GM12878 (cell line): ENCODE data around the gene POLG. TPM values are rescaled to one million over a fixed set of nuclear protein-coding genes. Genes with fewer than 3 reads are reported as not detected.

Experiments
- ATAC-seq: fragments of 200-7000 bp; cut with Tn5 transposase; 3 replicates; pipeline ENCODE4 v1.9.1; 2020; ENCODE audit warnings: mild to moderate bottlenecking, moderate library complexity
- BruUV-seq: library from RNA; stranded (reverse); fragments of 400-500 nt; replicated peaks from 2 replicates; lab custom pipeline; 2021; lab: Mats Ljungman, UMichigan
- CTCF ChIA-PET: fragments of 300-600 bp; sonication (Branson Sonifier 250); formaldehyde crosslinking; extraction: SDS; loops from one replicate; lab custom pipeline; 2021; ENCODE audit warnings: inconsistent platforms; lab: Yijun Ruan, JAX
- POLR2A ChIA-PET: fragments of 350-600 bp; formaldehyde crosslinking; extraction: SDS; loops from one replicate; lab custom pipeline; 2021; ENCODE audit warnings: inconsistent platforms; lab: Charles Lee
- RAD21 ChIA-PET: fragments of 300-600 bp; sonication (Branson Sonifier 250); formaldehyde crosslinking; loops from one replicate; lab custom pipeline; 2023; ENCODE audit warnings: antibody characterized with exemption; ENCODE audit not compliant: unreplicated experiment; lab: Charles Lee
- SMC1A ChIA-PET: fragments of 300-600 bp; sonication (Branson Sonifier 250); formaldehyde crosslinking; loops from one replicate; lab custom pipeline; 2023; ENCODE audit not compliant: unreplicated experiment, uncharacterized antibody; lab: Charles Lee
- DNase-seq: peaks from one replicate; pipeline ENCODE4 v3.0.0-alpha.2; 2011; ENCODE audit warnings: low read depth, low spot score
- FAIRE-seq: peaks from 3 replicates; lab custom pipeline; 2011; peaks lifted over from hg19 to GRCh38; lab: Jason Lieb, UNC
- H2AFZ ChIP-seq: 2 replicates; pipeline ENCODE4 v1.6.0; 2011; ENCODE audit warnings: low read depth, low read length, control low read depth; ENCODE audit not compliant: control insufficient read depth
- H3K27ac ChIP-seq: 2 replicates; pipeline ENCODE4 v1.5.1; 2011; ENCODE audit warnings: control low read depth; ENCODE audit not compliant: control insufficient read depth, insufficient read depth
- H3K27me3 ChIP-seq, 2 experiments: replicated peaks in 1 of 2; 2 replicates each; pipeline versions ENCODE4 v1.6.0 to v1.6.1; 2011; ENCODE audit warnings: low read length in 1 of 2; ENCODE audit not compliant: control insufficient read depth in 2 of 2, insufficient read depth in 2 of 2
- H3K36me3 ChIP-seq, 2 experiments: 2 replicates each; pipeline ENCODE4 v1.5.1; 2011; ENCODE audit warnings: low read length in 1 of 2; ENCODE audit not compliant: control insufficient read depth in 2 of 2, insufficient read depth in 2 of 2
- H3K4me1 ChIP-seq: 2 replicates; pipeline ENCODE4 v1.6.1; 2011; ENCODE audit warnings: mild to moderate bottlenecking, low read length, moderate library complexity, mixed read lengths; ENCODE audit not compliant: control insufficient read depth, insufficient read depth
- H3K4me2 ChIP-seq: 2 replicates; pipeline ENCODE4 v1.6.0; 2011; ENCODE audit warnings: control low read depth; ENCODE audit not compliant: control insufficient read depth, insufficient read depth
- H3K4me3 ChIP-seq: fragments of 200-600 bp; sonication (generic); 2 replicates; pipeline ENCODE4 v1.5.1; 2016
- H3K79me2 ChIP-seq: 2 replicates; pipeline ENCODE4 v1.6.0; 2011; ENCODE audit warnings: low read length; ENCODE audit not compliant: control insufficient read depth, insufficient read depth
- H3K9ac ChIP-seq: 2 replicates; pipeline ENCODE4 v1.8.0; 2011; ENCODE audit warnings: low read length, control low read depth, mixed read lengths; ENCODE audit not compliant: control insufficient read depth, insufficient read depth
- H3K9me3 ChIP-seq: replicated peaks from 3 replicates; pipeline ENCODE4 v1.5.1; 2011; ENCODE audit warnings: mild to moderate bottlenecking, low read length; ENCODE audit not compliant: control insufficient read depth, insufficient read depth
- H4K20me1 ChIP-seq: 2 replicates; pipeline ENCODE4 v1.6.0; 2011; ENCODE audit not compliant: control insufficient read depth, insufficient read depth
- ASH2L ChIP-seq: fragments of 300-600, 200-600 bp; sonication (generic); IDR thresholded peaks from 2 replicates; pipeline ENCODE4 v1.6.1; 2017; ENCODE audit warnings: low read depth, mild to moderate bottlenecking, borderline replicate concordance
- ATF3 ChIP-seq: IDR thresholded peaks from 2 replicates; pipeline ENCODE4 v1.6.1; 2011; ENCODE audit warnings: low read depth, mild to moderate bottlenecking, low read length, moderate library complexity, borderline replicate concordance; ENCODE audit errors: extremely low read depth
- CBFB ChIP-seq: IDR thresholded peaks from 2 replicates; pipeline ENCODE4 v1.6.1; 2016; ENCODE audit warnings: antibody characterized with exemption, low read depth
- CHD2 ChIP-seq: IDR thresholded peaks from 2 replicates; pipeline ENCODE4 v1.6.1; 2011; ENCODE audit warnings: low read depth, low read length, improper control_type of control experiment, borderline replicate concordance
- HDAC6 ChIP-seq: fragments of 200-600 bp; sonication (generic); IDR thresholded peaks from one replicate; pipeline ENCODE4 v1.8.0; 2017; ENCODE audit warnings: antibody characterized with exemption; ENCODE audit not compliant: unreplicated experiment
- IKZF1 ChIP-seq: fragments of 450-650 bp; conservative IDR thresholded peaks from 2 replicates; pipeline ENCODE4 v1.6.1; 2017; ENCODE audit warnings: antibody characterized with exemption, mild to moderate bottlenecking
- MYB ChIP-seq: fragments of 150-350 bp; IDR thresholded peaks from 2 replicates; pipeline ENCODE4 v1.6.1; 2014; ENCODE audit warnings: mild to moderate bottlenecking, low read depth, low read length, borderline replicate concordance
- PRDM15 ChIP-seq: fragments of 450-650 bp; formaldehyde crosslinking; IDR thresholded peaks from 2 replicates; pipeline ENCODE4 v1.4.0; 2020; ENCODE audit warnings: mild to moderate bottlenecking, moderate library complexity
- RAD21 ChIP-seq: IDR thresholded peaks from 2 replicates; pipeline ENCODE4 v1.6.1; 2011; ENCODE audit warnings: mild to moderate bottlenecking, low read depth, low read length, moderate library complexity; ENCODE audit not compliant: insufficient read depth
- TARDBP ChIP-seq: IDR thresholded peaks from 2 replicates; pipeline ENCODE4 v1.6.1; 2016; ENCODE audit warnings: borderline replicate concordance
- WRNIP1 ChIP-seq: IDR thresholded peaks from 2 replicates; pipeline ENCODE4 v1.6.1; 2011; ENCODE audit warnings: low read depth, low read length, improper control_type of control experiment, borderline replicate concordance
- ZNF384 ChIP-seq: IDR thresholded peaks from 2 replicates; pipeline ENCODE4 v1.6.1; 2012; ENCODE audit warnings: low read depth, mild to moderate bottlenecking, low read length, improper control_type of control experiment, borderline replicate concordance
- ZNF622 ChIP-seq: fragments of 450-650 bp; IDR thresholded peaks from 2 replicates; pipeline ENCODE4 v1.6.1; 2017; ENCODE audit warnings: mild to moderate bottlenecking, inconsistent platforms
- WGBS: methylation state at CpG from one replicate; pipeline ENCODE4 v1.1.6; 2016; ENCODE audit warnings: low lambda C conversion rate; ENCODE audit not compliant: insufficient replicate concordance, insufficient coverage; ENCODE audit errors: missing lambda C conversion rate; 5-methylcytosine and 5-hydroxymethylcytosine counted together
- in situ Hi-C: fragments of 300-500 bp; cut with MboI; formaldehyde crosslinking; loops from 9 replicates; pipeline ENCODE4 v1.14.3; 2018; ENCODE audit warnings: mixed read lengths
- intact Hi-C: fragments of 100-400 bp; cut with micrococcal nuclease; formaldehyde crosslinking; loops from one replicate; pipeline ENCODE4 v1.14.2; 2022; ENCODE audit not compliant: unreplicated experiment
- polyA plus RNA-seq, 11 experiments: library from polyadenylated mRNA; depleted of rRNA in 4 of 11; unstranded in 6 of 11; stranded (reverse) in 5 of 11; fragments of >200 nt; fragmentation: Nextera tagmentation in 4 of 11; fragmentation: Illumina TruSeq in 1 of 11; extraction: Ambion mirVana in 4 of 11; extraction: Trizol in 1 of 11; gene quantifications; 1 replicate in 1 of 11; 2 replicates in 10 of 11; pipeline versions ENCODE4 v1.2.1 to v1.2.3, GENCODE V29; 2011 to 2016; ENCODE audit warnings: inconsistent platforms in 2 of 11, missing spikeins in 2 of 11, low read depth in 1 of 11
- total RNA-seq, 4 experiments: library from RNA; depleted of rRNA in 3 of 4; stranded (reverse); fragments of >200 nt in 3 of 4; fragmentation: Illumina TruSeq in 1 of 4; extraction: Trizol in 1 of 4; gene quantifications; 2 replicates each; pipeline versions ENCODE4 v1.2.1 to v1.2.3, GENCODE V29; 2013 to 2021

The POLG gene
- total and polyA plus RNA-seq, 10 of the 15 experiments (the other 5 are each of a cell fraction or from before 2014, with no cell fraction given) = 14.8 to 71.1 (median 33.0) TPM

GRCh38 chr15:89346516-89347231, 12.1 kb upstream of the POLG start:
- intact Hi-C loops = no loop called here
- no TSS peak for BruUV-seq
- no peaks in the 10 kb centered on the region for H3K36me3 ChIP-seq
- no peak overlapping the region for H3K27ac ChIP-seq
- H3K9me3 ChIP-seq = no peaks in the 10 kb centered on the region
- no peak overlapping the region for H2AFZ ChIP-seq
- no peaks in the 10 kb centered on the region for H4K20me1 ChIP-seq
- DNase-seq (no peak), FAIRE-seq (no peak), ATAC-seq (no peak; the same call in 2 of the 3 replicates)
- H3K4me2 ChIP-seq = no peak overlapping the region
- POLR2A ChIA-PET = no interaction called here
- TF ChIP-seq RAD21 = no peak
- no peak for TF ChIP-seq CBFB
- TF ChIP-seq ZNF384 = no peak
- in situ Hi-C loops = no loop called here
- SMC1A ChIA-PET = interaction anchor here (0.8 kb wide), 1 partner anchor 62 kb away, joined by 3 read pairs; no protein-coding TSS in a partner anchor
- CTCF ChIA-PET = interaction anchor here (5.4 kb wide), 1 partner anchor 11 kb away, joined by 33 read pairs; no protein-coding TSS in a partner anchor
- no peaks in the 10 kb centered on the region for H3K4me1 ChIP-seq
- H3K9ac ChIP-seq = no peak overlapping the region
- no peaks in the 10 kb centered on the region for H3K79me2 ChIP-seq
- H3K4me3 ChIP-seq = no peak overlapping the region
- H3K27me3 ChIP-seq = peaks cover 0 to 8% of the 10 kb centered on the region in 2 experiments
- WGBS = 41% methylated on average over 10 of the region's 10 CpGs
- RAD21 ChIA-PET = interaction anchor here (0.7 to 2.0 kb wide), 2 partner anchors 12 to 140 kb away, joined by 3 to 6 read pairs; no protein-coding TSS in a partner anchor

GRCh38 chr15:89345248-89345647, 10.6 kb upstream of the POLG start:
- WGBS = 18% methylated on average over 4 of the region's 4 CpGs
- no peaks in the 10 kb centered on the region for H3K36me3 ChIP-seq
- TF ChIP-seq ATF3 = no peak
- TF ChIP-seq WRNIP1 = no peak
- no peak for TF ChIP-seq PRDM15
- TF ChIP-seq IKZF1 = no peak
- TF ChIP-seq ASH2L = no peak
- TF ChIP-seq TARDBP = no peak
- TF ChIP-seq HDAC6 = no peak
- TF ChIP-seq CHD2 = no peak
- no peak for TF ChIP-seq MYB
- TF ChIP-seq ZNF622 = no peak

More at GRCh38 chr15:89345248-89345647, 10.6 kb upstream of the POLG start:
- Histone ChIP-seq H3K9ac (no peak overlapping the region), H3K4me2 (no peak overlapping the region), H3K27me3 (peaks cover 0 to 8% of the 10 kb centered on the region in 2 experiments), H3K27ac (no peak overlapping the region), H3K79me2 (no peaks in the 10 kb centered on the region), H3K4me1 (no peaks in the 10 kb centered on the region), H3K9me3 (no peaks in the 10 kb centered on the region), H3K4me3 (no peak overlapping the region), H2AFZ (no peak overlapping the region), H4K20me1 (no peaks in the 10 kb centered on the region)
- ChIA-PET RAD21 (interaction anchor here (2.0 kb wide), 1 partner anchor 138 kb away, joined by 6 read pairs; no protein-coding TSS in a partner anchor), POLR2A (no interaction called here), SMC1A (interaction anchor here (0.6 to 0.8 kb wide), 2 partner anchors 10 to 44 kb away, joined by 3 read pairs; partner anchors contain the start of gene POLG), CTCF (interaction anchor here (5.4 kb wide), 1 partner anchor 13 kb away, joined by 33 read pairs; no protein-coding TSS in a partner anchor)
- ATAC-seq (no peak), DNase-seq (no peak), FAIRE-seq (no peak)
- intact Hi-C loops = no loop called here
- BruUV-seq = no TSS peak
- in situ Hi-C loops = no loop called here
